ENCODE measurements around the gene JAKMIP3.

The JAKMIP3 gene

DNA sequence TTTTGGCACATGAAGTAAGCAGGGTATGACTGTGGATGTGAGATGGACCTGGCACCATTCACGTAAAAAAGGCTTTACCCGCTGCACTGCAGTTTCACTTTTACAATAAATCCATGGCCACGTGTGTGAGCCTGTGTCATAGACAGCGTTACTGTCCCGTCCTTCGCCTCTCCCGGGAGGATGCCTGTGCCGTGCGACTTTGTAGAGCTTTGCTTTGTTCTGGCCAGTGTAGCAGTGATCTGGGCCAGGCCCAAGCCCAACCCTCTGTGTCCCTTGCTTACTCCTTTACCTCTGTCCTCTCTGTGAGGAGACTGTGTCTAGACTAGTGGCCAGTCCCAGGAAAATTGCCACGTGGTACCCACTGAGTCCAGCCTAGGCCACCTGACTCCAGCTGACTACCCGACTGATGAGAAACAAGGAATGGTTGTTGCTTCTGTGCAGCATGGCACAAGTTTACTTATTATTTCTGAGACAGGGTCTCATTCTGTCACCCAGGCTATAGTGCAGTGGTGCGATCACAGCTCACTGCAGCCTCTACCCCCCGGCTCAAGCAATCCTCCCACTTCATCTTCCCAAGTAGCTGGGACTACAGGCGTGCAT is 48.1 kb downstream of the JAKMIP3 start:
- no peak for DNase-seq

DNA sequence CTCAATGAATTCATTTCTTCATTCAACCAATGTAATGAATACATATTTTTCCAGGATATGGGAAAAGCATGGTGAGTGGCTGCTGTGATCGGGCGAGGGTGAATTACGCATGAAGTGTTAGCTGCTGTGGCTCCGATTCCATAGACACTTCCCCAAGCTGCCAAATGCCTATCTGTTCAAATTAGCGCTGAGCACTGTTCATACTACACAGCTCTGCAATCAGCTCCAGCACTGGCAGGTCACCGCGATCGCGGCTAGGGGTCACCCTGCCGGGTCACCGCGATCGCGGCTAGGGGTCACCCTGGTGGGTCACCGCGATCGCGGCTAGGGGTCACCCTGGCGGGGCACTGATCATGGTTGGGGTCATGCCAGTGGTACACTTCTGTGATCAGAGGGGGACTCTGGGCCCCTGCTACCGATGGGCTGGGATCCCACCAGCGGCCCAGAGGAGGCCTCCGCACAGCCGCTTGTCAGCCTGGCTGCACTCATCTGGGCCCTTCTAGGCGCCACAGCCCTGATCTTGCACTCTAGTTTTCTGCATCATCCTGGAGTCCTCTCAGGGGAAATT is 49.3 kb downstream of the JAKMIP3 start:
- no peak for DNase-seq
